OCI-LY1 (cell line): ENCODE results near the gene CFAP46.
"Not testable (repeated sequence)": the region's sequence is repeated elsewhere in the genome, so short reads cannot be mapped to it uniquely, and the experiment has no call there.

Experiments
- H2AFZ ChIP-seq: fragments of 200-600 bp; sonication (generic), shearing (Covaris generic); 2 replicates; pipeline ENCODE4 v1.6.0; 2014; ENCODE audit warnings: antibody characterized with exemption, mild to moderate bottlenecking, low read length
- H3F3A ChIP-seq: fragments of 200-600 bp; sonication (generic), shearing (Covaris generic); 2 replicates; pipeline ENCODE4 v1.6.0; 2014; ENCODE audit warnings: mild to moderate bottlenecking, antibody characterized with exemption, low read length, moderate library complexity; ENCODE audit not compliant: insufficient read depth
- H3K27ac ChIP-seq: fragments of 200-600 bp; sonication (generic); 2 replicates; pipeline ENCODE4 v1.5.1; 2014; ENCODE audit warnings: low read length, mixed run types, mild to moderate bottlenecking, low read depth; ENCODE audit not compliant: poor library complexity, severe bottlenecking
- H3K27me3 ChIP-seq: fragments of 200-600 bp; sonication (generic); 2 replicates; pipeline ENCODE4 v1.6.0; 2014; ENCODE audit warnings: antibody characterized with exemption, mild to moderate bottlenecking, low read length, moderate library complexity; ENCODE audit not compliant: insufficient read depth
- H3K36me3 ChIP-seq: fragments of 200-600 bp; sonication (generic); 2 replicates; pipeline ENCODE4 v1.6.1; 2014; ENCODE audit warnings: mild to moderate bottlenecking, antibody characterized with exemption, low read length, moderate library complexity, mixed read lengths; ENCODE audit not compliant: insufficient read depth
- H3K4me1 ChIP-seq: fragments of 200-600 bp; sonication (generic); 2 replicates; pipeline ENCODE4 v1.5.1; 2014; ENCODE audit warnings: mild to moderate bottlenecking, low read length, moderate library complexity; ENCODE audit not compliant: insufficient read depth, severe bottlenecking
- H3K4me2 ChIP-seq: fragments of 200-600 bp; sonication (generic), shearing (Covaris generic); 2 replicates; pipeline ENCODE4 v1.6.1; 2014; ENCODE audit warnings: low read length
- H3K4me3 ChIP-seq: fragments of 200-600 bp; sonication (generic); 2 replicates; pipeline ENCODE4 v1.5.1; 2014; ENCODE audit warnings: low read length, low read depth, mild to moderate bottlenecking, mixed read lengths; ENCODE audit not compliant: poor library complexity, severe bottlenecking
- H3K79me2 ChIP-seq: fragments of 200-600 bp; shearing (Covaris generic); 2 replicates; pipeline ENCODE4 v1.6.1; 2016; ENCODE audit warnings: mixed run types, low read length, mixed read lengths; ENCODE audit not compliant: insufficient read depth
- H3K9ac ChIP-seq: fragments of 200-600 bp; sonication (generic), shearing (Covaris generic); 2 replicates; pipeline ENCODE4 v1.6.1; 2014; ENCODE audit warnings: mild to moderate bottlenecking, low read length, mixed read lengths
- H3K9me2 ChIP-seq: fragments of 200-600 bp; sonication (generic), shearing (Covaris generic); 2 replicates; pipeline ENCODE4 v1.6.1; 2014; ENCODE audit warnings: low read depth, mild to moderate bottlenecking, low read length, mixed read lengths
- H3K9me3 ChIP-seq: fragments of 200-600 bp; shearing (Covaris generic); 2 replicates; pipeline ENCODE4 v1.6.1; 2014; ENCODE audit warnings: low read length, mixed read lengths
- H4K20me1 ChIP-seq: fragments of 200-600 bp; sonication (generic), shearing (Covaris generic); 2 replicates; pipeline ENCODE4 v1.6.0; 2016; ENCODE audit warnings: mild to moderate bottlenecking, low read length; ENCODE audit not compliant: insufficient read depth
- EZH2 ChIP-seq: fragments of 200-600 bp; sonication (generic), shearing (Covaris generic); IDR thresholded peaks from 2 replicates; pipeline ENCODE4 v1.8.0; 2017; ENCODE audit warnings: borderline replicate concordance, mixed run types, mild to moderate bottlenecking, antibody characterized with exemption, low read length, moderate library complexity, mixed read lengths
- TF ChIP-seq, protein P1 (sequence below): fragments of 200-600 bp; sonication (generic), shearing (Covaris generic); IDR thresholded peaks from 2 replicates; pipeline ENCODE4 v1.5.1; 2017; ENCODE audit warnings: mild to moderate bottlenecking, antibody characterized with exemption, low read length, moderate library complexity, mixed read lengths

The CFAP46 gene

GRCh38 chr10:132776186-132776585, 166.2 kb downstream of the CFAP46 start:
- H3K4me3 ChIP-seq = no peak overlapping the region
- no peak overlapping the region for H3K9ac ChIP-seq
- H3K79me2 ChIP-seq = no peaks in the 10 kb centered on the region
- TF ChIP-seq, protein P1, sequence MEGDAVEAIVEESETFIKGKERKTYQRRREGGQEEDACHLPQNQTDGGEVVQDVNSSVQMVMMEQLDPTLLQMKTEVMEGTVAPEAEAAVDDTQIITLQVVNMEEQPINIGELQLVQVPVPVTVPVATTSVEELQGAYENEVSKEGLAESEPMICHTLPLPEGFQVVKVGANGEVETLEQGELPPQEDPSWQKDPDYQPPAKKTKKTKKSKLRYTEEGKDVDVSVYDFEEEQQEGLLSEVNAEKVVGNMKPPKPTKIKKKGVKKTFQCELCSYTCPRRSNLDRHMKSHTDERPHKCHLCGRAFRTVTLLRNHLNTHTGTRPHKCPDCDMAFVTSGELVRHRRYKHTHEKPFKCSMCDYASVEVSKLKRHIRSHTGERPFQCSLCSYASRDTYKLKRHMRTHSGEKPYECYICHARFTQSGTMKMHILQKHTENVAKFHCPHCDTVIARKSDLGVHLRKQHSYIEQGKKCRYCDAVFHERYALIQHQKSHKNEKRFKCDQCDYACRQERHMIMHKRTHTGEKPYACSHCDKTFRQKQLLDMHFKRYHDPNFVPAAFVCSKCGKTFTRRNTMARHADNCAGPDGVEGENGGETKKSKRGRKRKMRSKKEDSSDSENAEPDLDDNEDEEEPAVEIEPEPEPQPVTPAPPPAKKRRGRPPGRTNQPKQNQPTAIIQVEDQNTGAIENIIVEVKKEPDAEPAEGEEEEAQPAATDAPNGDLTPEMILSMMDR = no peak
- no peak for TF ChIP-seq EZH2
- H4K20me1 ChIP-seq = no peaks in the 10 kb centered on the region
- no peaks in the 10 kb centered on the region for H3F3A ChIP-seq
- no peaks in the 10 kb centered on the region for H3K4me1 ChIP-seq
- H2AFZ ChIP-seq = no peak overlapping the region
- H3K36me3 ChIP-seq = no peaks in the 10 kb centered on the region
- H3K4me2 ChIP-seq = no peak overlapping the region
- no peaks in the 10 kb centered on the region for H3K9me3 ChIP-seq
- no peak overlapping the region for H3K27ac ChIP-seq
- H3K27me3 ChIP-seq = no peaks in the 10 kb centered on the region
- no peaks in the 10 kb centered on the region for H3K9me2 ChIP-seq

GRCh38 chr10:132774902-132775863, 167.2 kb downstream of the CFAP46 start:
- Histone ChIP-seq H3K4me1 (no peaks in the 10 kb centered on the region), H3K9ac (no peak overlapping the region), H3K27ac (no peak overlapping the region), H3K36me3 (no peaks in the 10 kb centered on the region), H4K20me1 (no peaks in the 10 kb centered on the region), H3F3A (no peaks in the 10 kb centered on the region), H3K9me3 (no peaks in the 10 kb centered on the region), H3K9me2 (no peaks in the 10 kb centered on the region), H3K4me2 (no peak overlapping the region), H3K79me2 (no peaks in the 10 kb centered on the region), H2AFZ (no peak overlapping the region), H3K27me3 (no peaks in the 10 kb centered on the region), H3K4me3 (no peak overlapping the region)
- TF ChIP-seq, protein P1 = no peak
- no peak for TF ChIP-seq EZH2

- no peaks in the 10 kb centered on the region for H3K36me3 ChIP-seq
- no peak overlapping the region for H3K9ac ChIP-seq
- TF ChIP-seq, protein P1 = no peak
- no peak for TF ChIP-seq EZH2
- no peaks in the 10 kb centered on the region for H3K4me1 ChIP-seq
- H3K9me3 ChIP-seq = no peaks in the 10 kb centered on the region
- H4K20me1 ChIP-seq = no peaks in the 10 kb centered on the region
- no peaks in the 10 kb centered on the region for H3F3A ChIP-seq
- no peak overlapping the region for H2AFZ ChIP-seq
- H3K4me3 ChIP-seq = no peak overlapping the region
- H3K9me2 ChIP-seq = no peaks in the 10 kb centered on the region
- H3K27ac ChIP-seq = no peak overlapping the region
- H3K4me2 ChIP-seq = no peak overlapping the region
- H3K27me3 ChIP-seq = no peaks in the 10 kb centered on the region
- H3K79me2 ChIP-seq = no peaks in the 10 kb centered on the region
Observed at GRCh38 chr10:132774181-132774901, 168.0 kb downstream of the CFAP46 start.

DNA sequence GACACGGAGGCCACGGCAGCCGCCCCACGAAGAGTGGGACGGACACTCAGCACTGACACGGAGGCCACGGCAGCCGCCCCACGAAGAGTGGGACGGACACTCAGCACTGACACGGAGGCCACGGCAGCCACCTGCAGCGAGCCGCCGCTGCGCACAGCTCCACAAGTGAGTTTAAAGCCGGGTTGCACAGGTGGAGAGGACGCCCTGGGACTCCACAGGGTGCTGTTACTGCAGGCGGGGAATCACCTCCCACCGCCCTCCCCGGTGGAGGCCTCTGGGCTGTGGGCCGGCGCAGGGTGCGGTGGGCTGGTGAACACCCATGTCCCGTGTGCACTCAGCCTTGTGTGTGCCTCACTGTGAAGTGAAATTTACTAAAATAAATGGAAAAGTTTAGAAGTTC, 169.6 kb downstream of the CFAP46 start:
- H4K20me1 ChIP-seq, H3K4me1 ChIP-seq, H3F3A ChIP-seq, H3K4me3 ChIP-seq, H3K36me3 ChIP-seq, H3K79me2 ChIP-seq, H2AFZ ChIP-seq, H3K27me3 ChIP-seq, H3K9me3 ChIP-seq, H3K9ac ChIP-seq, H3K9me2 ChIP-seq, H3K27ac ChIP-seq, H3K4me2 ChIP-seq: not testable (repeated sequence)
